Kidney tubule cell (primary cell): ENCODE measurements around the gene HECTD4.
"Not testable (repeated sequence)": the region's sequence is repeated elsewhere in the genome, so short reads cannot be mapped to it uniquely, and the experiment has no call there.

Source experiments
- DNase-seq: peaks from one replicate; pipeline ENCODE4 v3.0.0-alpha.2; 2018; ENCODE audit warnings: low spot score

Gene HECTD4

GRCh38 chr12:112158461-112159145 is 223.6 kb downstream of the HECTD4 start:
- not testable (repeated sequence) for DNase-seq

GRCh38 chr12:112153893-112154219 is 228.4 kb downstream of the HECTD4 start:
- no peak for DNase-seq

GRCh38 chr12:112153181-112153892 is 228.9 kb downstream of the HECTD4 start:
- no peak for DNase-seq

DNA sequence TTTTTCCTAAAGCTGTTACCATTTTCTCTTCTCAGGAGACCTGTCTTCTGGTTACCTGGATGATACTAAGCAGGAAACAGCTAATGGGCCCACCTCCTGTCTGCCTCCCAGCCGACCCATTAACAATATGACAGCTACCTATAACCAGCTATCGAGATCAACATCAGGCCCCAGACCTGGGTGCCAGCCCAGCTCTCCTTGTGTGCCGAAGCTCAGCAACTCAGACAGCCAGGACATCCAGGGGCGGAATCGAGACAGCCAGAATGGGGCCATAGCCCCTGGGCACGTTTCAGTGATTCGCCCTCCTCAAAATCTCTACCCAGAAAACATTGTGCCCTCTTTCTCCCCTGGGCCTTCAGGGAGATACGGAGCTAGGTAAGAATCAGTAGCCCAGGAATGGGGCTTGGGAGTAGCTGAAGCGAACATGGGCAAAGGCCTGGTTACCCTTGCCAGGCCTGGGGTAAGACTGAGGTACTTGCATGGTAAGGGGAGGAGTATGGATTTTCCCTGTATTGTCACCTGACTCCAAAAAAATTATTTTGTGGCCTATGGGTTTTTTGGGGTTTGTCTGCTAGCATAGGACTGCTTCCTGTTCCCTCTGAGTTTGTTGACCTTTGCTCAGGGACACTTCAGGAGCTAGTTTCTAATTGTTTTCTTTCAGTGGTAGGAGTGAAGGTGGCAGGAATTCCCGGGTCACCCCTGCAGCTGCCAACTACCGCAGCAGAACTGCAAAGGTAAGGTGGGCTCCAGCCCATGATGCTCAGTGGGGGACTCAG is 230.3 kb downstream of the HECTD4 start:
- no peak for DNase-seq

GRCh38 chr12:112149596-112149995 is 232.6 kb downstream of the HECTD4 start:
- peak; percentile 87 for DNase-seq

DNA sequence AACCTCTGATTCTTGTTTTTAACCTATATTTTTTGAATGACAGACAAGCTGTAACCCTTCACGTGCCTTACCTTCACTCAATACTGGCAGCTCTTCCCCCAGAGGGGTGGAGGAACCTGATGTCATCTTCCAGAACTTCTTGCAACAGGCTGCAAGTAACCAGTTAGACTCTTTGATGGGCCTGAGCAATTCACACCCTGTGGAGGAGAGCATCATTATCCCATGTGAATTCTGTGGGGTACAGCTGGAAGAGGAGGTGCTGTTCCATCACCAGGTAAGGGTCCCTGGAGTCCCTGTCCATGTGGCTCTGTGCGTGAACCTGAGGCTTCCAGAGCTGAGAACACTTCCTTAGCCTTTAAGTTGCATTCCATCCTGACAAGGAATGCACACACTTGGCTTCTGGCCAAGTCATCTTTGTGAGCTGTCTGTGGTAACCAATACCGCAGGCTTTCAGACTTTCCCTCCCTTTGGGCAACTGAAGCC is 234.2 kb downstream of the HECTD4 start:
- peak; percentile 70 for DNase-seq

GRCh38 chr12:112146123-112146522 is 236.1 kb downstream of the HECTD4 start:
- DNase-seq, result no peak

DNA sequence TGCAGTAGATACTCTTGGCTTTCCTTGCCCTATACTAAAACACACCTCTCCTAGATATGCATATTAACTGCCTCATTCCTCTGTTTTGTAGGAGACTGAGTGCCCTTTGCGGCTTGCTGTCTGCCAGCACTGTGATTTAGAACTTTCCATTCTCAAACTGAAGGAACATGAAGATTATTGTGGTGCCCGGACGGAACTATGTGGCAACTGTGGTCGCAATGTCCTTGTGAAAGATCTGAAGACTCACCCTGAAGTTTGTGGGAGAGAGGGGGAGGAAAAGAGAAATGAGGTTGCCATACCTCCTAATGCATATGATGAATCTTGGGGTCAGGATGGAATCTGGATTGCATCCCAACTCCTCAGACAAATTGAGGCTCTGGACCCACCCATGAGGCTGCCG is 241.5 kb downstream of the HECTD4 start:
- DNase-seq, result no peak

DNA sequence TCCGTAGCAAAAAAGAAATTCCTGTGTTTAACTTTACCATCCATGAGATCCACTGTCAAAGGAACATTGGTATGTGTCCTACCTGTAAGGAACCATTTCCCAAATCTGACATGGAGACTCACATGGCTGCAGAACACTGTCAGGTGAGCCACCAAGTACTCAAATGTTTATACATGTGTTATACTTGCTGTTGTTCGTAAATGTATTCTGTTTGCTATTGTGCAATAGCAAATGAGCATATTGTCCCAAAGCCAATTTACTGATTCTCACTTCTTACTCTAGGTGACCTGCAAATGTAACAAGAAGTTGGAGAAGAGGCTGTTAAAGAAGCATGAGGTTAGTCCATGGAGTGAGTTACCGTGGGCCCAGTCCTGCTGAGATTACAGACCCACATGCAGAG is 247.5 kb downstream of the HECTD4 start:
- DNase-seq, result no peak

DNA sequence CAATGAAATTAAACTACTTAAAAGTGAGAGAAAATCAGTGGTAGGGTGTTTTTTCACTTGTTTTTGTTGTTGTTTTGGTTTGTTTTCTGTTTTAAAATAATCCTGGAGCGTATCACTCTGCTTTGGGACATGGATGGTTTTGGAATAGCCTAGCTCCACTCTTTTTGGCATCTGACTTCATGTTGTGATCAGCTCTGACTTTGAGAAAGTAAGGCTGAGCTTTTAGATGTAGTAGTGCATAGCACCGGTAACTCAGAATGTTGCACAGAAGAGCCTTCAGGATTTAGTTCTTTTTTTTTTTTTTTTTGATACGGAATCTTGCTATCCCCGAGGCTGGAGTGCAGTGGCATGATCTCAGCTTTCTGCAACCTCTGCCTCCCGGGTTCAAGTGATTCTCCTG is 248.8 kb downstream of the HECTD4 start:
- no peak for DNase-seq

GRCh38 chr12:112131686-112132085 is 250.5 kb downstream of the HECTD4 start:
- no peak for DNase-seq

DNA sequence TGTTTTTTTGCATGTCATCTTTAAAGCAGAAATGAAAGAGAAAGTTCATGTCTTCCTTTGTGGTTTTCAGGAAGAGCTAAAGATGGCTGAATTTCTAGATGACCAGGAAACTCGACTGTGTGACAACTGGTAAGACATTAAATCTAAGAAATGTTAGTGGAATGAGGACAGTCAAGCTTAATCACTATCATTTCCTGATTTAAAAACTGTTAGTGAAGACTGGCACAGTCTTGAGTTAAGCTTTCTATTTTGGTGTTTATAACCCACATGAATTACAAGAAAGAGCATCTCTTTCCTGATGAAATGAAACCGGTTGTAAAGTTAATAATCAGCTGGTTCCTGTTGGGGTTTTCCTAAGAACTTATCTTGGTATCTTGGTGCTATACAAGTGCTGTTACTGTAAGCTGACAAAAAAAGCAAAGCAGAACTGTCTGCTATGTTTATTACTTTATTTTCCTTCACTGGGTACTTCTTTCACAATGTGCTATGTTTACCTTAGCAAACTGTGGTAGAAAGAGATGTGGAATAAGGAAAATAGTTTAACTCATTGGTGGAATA is 251.7 kb downstream of the HECTD4 start:
- peak; percentile 70 for DNase-seq

DNA sequence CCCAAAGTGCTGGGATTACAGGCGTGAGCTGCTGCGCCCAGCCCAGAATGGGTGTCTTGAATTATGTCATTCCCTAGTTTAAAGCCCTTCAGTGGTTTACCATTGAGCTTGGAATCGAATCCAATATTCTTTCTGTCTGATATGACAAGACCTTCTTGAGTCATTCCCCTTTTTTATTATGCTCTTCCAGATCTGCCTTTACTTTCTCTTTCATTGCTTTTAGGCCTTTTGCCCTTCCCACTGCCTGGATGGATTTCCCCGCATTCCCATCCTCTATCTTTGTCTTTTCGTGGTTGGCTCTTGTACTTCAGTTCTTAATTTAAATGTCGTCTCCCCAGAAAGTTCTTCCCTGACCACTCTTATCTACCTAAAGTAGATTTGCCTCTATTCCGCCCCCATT is 255.3 kb downstream of the HECTD4 start:
- peak; percentile 35 for DNase-seq

- no peak for DNase-seq
Observed at GRCh38 chr12:112126000-112126438, 256.2 kb downstream of the HECTD4 start.

GRCh38 chr12:112125250-112125999 is 256.8 kb downstream of the HECTD4 start, which contains the start of gene TRAFD1:
TSS of gene TRAFD1 (plus strand) at chr12:112125560. CDS start at chr12:112130523, 4,963 bp downstream.
- peak; percentile 96 for DNase-seq

DNA sequence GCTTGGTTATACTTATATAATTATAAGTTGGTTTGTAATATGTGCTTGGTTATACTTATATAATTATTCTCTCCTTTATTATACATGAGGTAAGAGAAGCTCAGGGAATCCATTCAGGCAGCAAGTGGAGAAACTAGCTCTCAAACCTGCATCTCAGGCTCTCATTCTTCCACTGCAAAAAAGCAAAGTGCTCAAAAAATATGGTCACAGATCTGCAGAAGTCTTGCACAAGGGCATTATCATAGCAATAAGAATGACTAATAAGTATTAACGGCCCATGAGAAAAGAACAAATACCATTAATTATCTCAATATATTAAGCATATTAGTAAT is 257.3 kb downstream of the HECTD4 start:
- no peak for DNase-seq

DNA sequence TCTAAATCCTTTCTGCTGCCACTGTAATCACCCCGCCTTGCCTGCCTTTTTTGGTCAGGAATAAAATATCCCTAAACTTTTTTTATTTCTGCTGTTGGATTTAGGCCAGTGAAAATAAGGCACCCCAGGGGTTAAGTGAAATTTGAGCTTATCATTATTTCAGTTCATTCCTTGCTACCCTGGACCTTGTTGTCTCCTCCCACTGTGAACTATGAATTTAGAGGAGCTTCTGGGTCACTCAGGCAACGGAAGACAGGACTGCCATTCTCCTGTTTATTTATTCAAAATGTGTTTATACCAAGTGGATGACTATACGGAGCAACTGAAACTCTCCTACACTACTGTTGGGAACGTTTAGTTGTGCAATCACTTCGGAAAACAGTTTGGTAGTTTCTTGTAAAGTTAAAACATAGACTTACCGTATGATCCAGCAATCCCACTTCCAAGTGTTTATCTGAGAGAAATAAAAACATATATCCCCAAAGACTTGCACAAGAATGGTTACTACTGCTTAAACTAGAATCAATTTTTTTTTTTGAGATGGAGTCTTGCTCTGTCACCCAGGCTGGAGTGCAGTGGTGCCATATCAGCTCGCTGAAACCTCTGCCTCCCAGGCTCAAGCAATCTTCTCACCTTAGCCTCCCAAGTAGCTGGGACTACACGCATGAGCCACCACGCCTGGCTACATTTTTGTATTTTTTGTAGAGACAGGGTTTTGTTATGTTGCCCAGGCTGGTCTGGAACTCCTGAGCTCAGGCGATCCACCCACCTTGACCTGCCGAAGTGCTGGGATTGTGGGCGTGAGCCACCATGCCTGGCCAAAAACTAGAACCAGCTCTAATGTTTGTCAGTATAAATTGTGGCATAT is 259.2 kb downstream of the HECTD4 start:
- no peak for DNase-seq

DNA sequence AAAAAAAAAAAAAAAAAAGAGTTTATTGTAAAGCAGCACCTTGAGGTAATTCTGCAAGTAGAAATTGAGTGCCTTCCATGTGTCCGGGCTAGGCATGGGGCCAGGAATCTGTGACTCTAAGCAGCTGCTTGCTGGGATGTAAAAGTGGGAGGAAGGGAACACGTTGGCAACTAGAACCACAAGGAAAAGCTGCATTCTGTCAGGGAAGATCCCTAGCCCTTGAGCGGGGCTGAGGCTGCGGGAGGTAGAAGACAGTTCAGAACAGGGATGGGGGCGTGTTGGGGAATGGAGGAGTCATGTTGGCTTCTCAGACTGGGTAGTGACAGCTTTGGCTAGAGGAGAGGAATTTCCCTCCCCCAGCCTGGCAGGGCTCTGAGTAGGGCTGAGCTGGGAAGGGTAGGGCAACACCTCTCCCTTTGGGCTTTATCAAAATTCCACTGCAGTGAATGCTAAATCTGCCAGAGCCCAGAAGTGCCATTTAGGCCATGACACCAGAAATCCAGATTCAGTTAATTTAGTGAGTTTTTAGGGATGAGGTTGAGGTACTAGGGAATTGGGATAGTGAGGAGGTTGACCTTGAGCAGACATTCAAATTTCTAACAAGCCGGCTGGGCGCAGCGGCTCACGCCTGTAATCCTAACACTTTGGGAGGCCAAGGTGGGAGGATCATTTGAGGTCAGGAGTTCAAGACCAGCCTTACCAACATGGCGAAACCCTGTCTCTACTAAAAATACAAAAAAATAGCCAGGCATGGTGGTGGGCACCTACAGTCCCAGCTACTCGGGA is 260.3 kb downstream of the HECTD4 start:
- DNase-seq, result peak; percentile 66

DNA sequence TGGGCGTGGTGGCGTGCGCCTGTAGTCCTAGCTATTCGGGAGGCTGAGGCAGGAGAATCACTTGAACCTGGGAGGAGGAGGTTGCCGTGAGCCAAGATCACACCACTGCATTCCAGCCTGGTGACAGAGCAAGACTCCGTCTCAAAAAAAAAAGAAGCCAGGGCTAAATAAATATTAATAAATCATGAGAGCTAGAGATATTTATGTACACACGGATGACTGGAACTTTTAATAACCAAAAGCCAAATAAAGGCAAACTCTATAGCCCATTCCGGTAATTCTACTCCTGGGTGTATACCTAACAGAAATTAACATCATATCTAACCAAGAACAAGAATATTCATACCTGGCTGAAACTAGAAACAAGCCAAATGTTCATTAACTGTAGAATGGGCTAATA is 264.5 kb downstream of the HECTD4 start:
- DNase-seq, result no peak
